H1 (cell line): ENCODE measurements around the gene RPUSD1. TPM values are rescaled to one million over a fixed set of nuclear protein-coding genes. Genes with fewer than 3 reads are reported as not detected.
A peak's percentile ranks its signal among the peaks of the same experiment; 100 is the strongest.

Experiments used
- CTCF ChIA-PET: fragments of 300-600 bp; sonication (Branson Sonifier 250); formaldehyde crosslinking; loops from one replicate; lab custom pipeline; 2021; ENCODE audit not compliant: partially characterized antibody; lab: Charles Lee
- POLR2A ChIA-PET: fragments of 300-600 bp; sonication (Branson Sonifier 250); formaldehyde crosslinking; loops from one replicate; lab custom pipeline; 2021; ENCODE audit warnings: inconsistent platforms; ENCODE audit not compliant: partially characterized antibody; lab: Charles Lee
- DNase-seq, 2 experiments: peaks; one replicate each; pipeline versions ENCODE4 v3.0.0 to v3.0.0-alpha.2; 2010 to 2022; ENCODE audit warnings: low spot score in 2 of 2, low read depth in 1 of 2, mixed read lengths in 1 of 2
- FAIRE-seq: peaks from 2 replicates; lab custom pipeline; 2011; peaks lifted over from hg19 to GRCh38; lab: Jason Lieb, UNC
- H2AFZ ChIP-seq: 2 replicates; pipeline ENCODE4 v1.8.1; 2012; ENCODE audit warnings: low read length, inconsistent platforms
- H2AK5ac ChIP-seq: 2 replicates; pipeline ENCODE4 v1.6.1; 2013; ENCODE audit warnings: low read depth, low read length
- H2BK120ac ChIP-seq: replicated peaks from 2 replicates; pipeline ENCODE3; 2013; ENCODE audit warnings: low read depth, low read length, inconsistent platforms
- H2BK12ac ChIP-seq: 2 replicates; pipeline ENCODE4 v1.6.1; 2013; ENCODE audit warnings: low read depth, low read length
- H2BK15ac ChIP-seq: 2 replicates; pipeline ENCODE4 v1.6.1; 2013; ENCODE audit warnings: low read length
- H2BK20ac ChIP-seq: 2 replicates; pipeline ENCODE4 v1.6.1; 2013; ENCODE audit warnings: low read length
- H2BK5ac ChIP-seq: 2 replicates; pipeline ENCODE4 v1.6.1; 2013; ENCODE audit warnings: low read depth, low read length
- H3K14ac ChIP-seq: 2 replicates; pipeline ENCODE4 v1.6.1; 2013; ENCODE audit warnings: inconsistent platforms; ENCODE audit not compliant: insufficient read length
- H3K18ac ChIP-seq: 2 replicates; pipeline ENCODE4 v1.6.1; 2013; ENCODE audit warnings: low read length; ENCODE audit errors: extremely low read depth
- H3K23ac ChIP-seq: 2 replicates; pipeline ENCODE4 v1.6.1; 2013; ENCODE audit warnings: inconsistent platforms; ENCODE audit not compliant: insufficient read length
- H3K23me2 ChIP-seq: 2 replicates; pipeline ENCODE4 v1.6.1; 2013; ENCODE audit warnings: low read depth, low read length
- H3K27ac ChIP-seq: 2 replicates; pipeline ENCODE4 v1.6.1; 2011; ENCODE audit warnings: low read depth, low read length, inconsistent platforms
- H3K27me3 ChIP-seq, 4 experiments: replicated peaks in 1 of 4; 1 replicate in 1 of 4; 2 replicates in 3 of 4; pipeline versions ENCODE4 v1.6.1 to v1.8.1; 2011 to 2013; ENCODE audit warnings: low read length in 3 of 4, mild to moderate bottlenecking in 3 of 4, inconsistent platforms in 2 of 4, mixed read lengths in 2 of 4, moderate library complexity in 1 of 4; ENCODE audit not compliant: control insufficient read depth in 3 of 4, insufficient read depth in 3 of 4; ENCODE audit errors: extremely low read depth in 1 of 4
- H3K36me3 ChIP-seq, 4 experiments: 2 replicates each; pipeline versions ENCODE4 v1.6.1 to v1.8.1; 2011 to 2013; ENCODE audit warnings: mild to moderate bottlenecking in 4 of 4, low read length in 3 of 4, moderate library complexity in 2 of 4, control low read depth in 1 of 4, inconsistent platforms in 1 of 4; ENCODE audit not compliant: insufficient read depth in 4 of 4, control insufficient read depth in 2 of 4
- H3K4ac ChIP-seq: replicated peaks from 2 replicates; pipeline ENCODE3; 2013; ENCODE audit warnings: low read length, low read depth, mixed read lengths, inconsistent platforms; ENCODE audit not compliant: insufficient read length
- H3K4me1 ChIP-seq, 4 experiments: replicated peaks in 1 of 4; 1 replicate in 1 of 4; 2 replicates in 3 of 4; pipeline versions ENCODE4 v1.6.1 to v1.8.1; 2011 to 2013; ENCODE audit warnings: low read length in 3 of 4, inconsistent platforms in 2 of 4, mixed read lengths in 1 of 4; ENCODE audit not compliant: insufficient read depth in 4 of 4, control insufficient read depth in 3 of 4
- H3K4me2 ChIP-seq, 2 experiments: 2 replicates each; pipeline versions ENCODE4 v1.6.1 to v1.8.1; 2011 to 2013; ENCODE audit warnings: low read depth in 2 of 2, low read length in 2 of 2, control low read depth in 1 of 2, inconsistent platforms in 1 of 2, mild to moderate bottlenecking in 1 of 2; ENCODE audit not compliant: insufficient read depth in 1 of 2
- H3K4me3 ChIP-seq, 4 experiments: fragments of 200-600, 300-600 bp in 1 of 4; sonication (generic), shearing (Covaris generic), sonication (Bioruptor Twin) in 1 of 4; 2 replicates each; pipeline versions ENCODE4 v1.5.1 to v1.8.1; 2011 to 2016; ENCODE audit warnings: low read length in 4 of 4, low read depth in 3 of 4, control low read depth in 2 of 4, inconsistent platforms in 2 of 4, mild to moderate bottlenecking in 2 of 4, mixed read lengths in 1 of 4, moderate library complexity in 1 of 4; ENCODE audit not compliant: insufficient read depth in 2 of 4; ENCODE audit errors: extremely low read depth in 1 of 4
- H3K56ac ChIP-seq: replicated peaks from 2 replicates; pipeline ENCODE3; 2013; ENCODE audit warnings: low read depth, mild to moderate bottlenecking, mixed read lengths, low read length, inconsistent platforms; ENCODE audit not compliant: insufficient read length
- H3K79me1 ChIP-seq: 2 replicates; pipeline ENCODE4 v1.6.1; 2013; ENCODE audit warnings: low read depth, low read length, control low read depth
- H3K79me2 ChIP-seq, 2 experiments: 2 replicates each; pipeline versions ENCODE4 v1.6.1 to v1.8.1; 2012 to 2013; ENCODE audit warnings: low read length in 2 of 2, mild to moderate bottlenecking in 2 of 2, inconsistent platforms in 1 of 2; ENCODE audit not compliant: insufficient read depth in 2 of 2, control insufficient read depth in 1 of 2
- H3K9ac ChIP-seq, 4 experiments: replicated peaks in 1 of 4; 1 replicate in 1 of 4; 2 replicates in 3 of 4; pipeline versions ENCODE4 v1.6.1 to v1.8.1; 2011 to 2013; ENCODE audit warnings: low read depth in 3 of 4, low read length in 3 of 4, control low read depth in 2 of 4, mild to moderate bottlenecking in 2 of 4, moderate library complexity in 2 of 4, inconsistent platforms in 1 of 4; ENCODE audit errors: extremely low read depth in 1 of 4
- H3K9me3 ChIP-seq, 2 experiments: 2 replicates each; pipeline versions ENCODE4 v1.6.1 to v1.8.1; 2012 to 2013; ENCODE audit warnings: mild to moderate bottlenecking in 2 of 2, moderate library complexity in 2 of 2, control low read depth in 1 of 2, inconsistent platforms in 1 of 2, low read depth in 1 of 2, low read length in 1 of 2, mixed read lengths in 1 of 2; ENCODE audit not compliant: insufficient read depth in 2 of 2
- H4K20me1 ChIP-seq, 2 experiments: replicated peaks in 1 of 2; 2 replicates each; pipeline versions ENCODE3 to v1.8.1; 2011 to 2013; ENCODE audit warnings: inconsistent platforms in 2 of 2, low read length in 2 of 2, mild to moderate bottlenecking in 1 of 2; ENCODE audit not compliant: insufficient read depth in 2 of 2, control insufficient read depth in 1 of 2
- H4K5ac ChIP-seq: 2 replicates; pipeline ENCODE4 v1.6.1; 2013; ENCODE audit warnings: low read length, low read depth, mixed read lengths, inconsistent platforms; ENCODE audit not compliant: insufficient read length
- H4K8ac ChIP-seq: 2 replicates; pipeline ENCODE4 v1.8.0; 2013; ENCODE audit warnings: mild to moderate bottlenecking, moderate library complexity, low read length, inconsistent platforms; ENCODE audit not compliant: insufficient read depth; ENCODE audit errors: extremely low read depth
- H4K91ac ChIP-seq: replicated peaks from 2 replicates; pipeline ENCODE3; 2013; ENCODE audit warnings: low read length, mixed read lengths, inconsistent platforms; ENCODE audit not compliant: insufficient read length
- FOSL1 ChIP-seq: IDR thresholded peaks from 2 replicates; pipeline ENCODE4 v1.6.1; 2011; ENCODE audit warnings: mild to moderate bottlenecking, low read depth, low read length, moderate library complexity; ENCODE audit not compliant: insufficient read depth
- JUND ChIP-seq: IDR thresholded peaks from 2 replicates; pipeline ENCODE4 v1.6.1; 2011; ENCODE audit warnings: mild to moderate bottlenecking, improper control_type of control experiment, low read length
- KDM1A ChIP-seq: fragments of 200-600, 300-600 bp; sonication (generic); IDR thresholded peaks from 2 replicates; pipeline ENCODE4 v1.7.1; 2016; ENCODE audit warnings: mild to moderate bottlenecking, low read length, borderline replicate concordance
- RFX5 ChIP-seq: IDR thresholded peaks from 2 replicates; pipeline ENCODE4 v1.6.1; 2011; ENCODE audit warnings: low read depth, low read length, improper control_type of control experiment, borderline replicate concordance
- SIX5 ChIP-seq: IDR thresholded peaks from 2 replicates; pipeline ENCODE4 v1.6.1; 2011; ENCODE audit warnings: mild to moderate bottlenecking, low read depth, low read length
- SUZ12 ChIP-seq: fragments of 200-600 bp; sonication (generic); IDR thresholded peaks from 2 replicates; pipeline ENCODE4 v1.6.1; 2012; ENCODE audit warnings: mild to moderate bottlenecking, inconsistent platforms, low read length, moderate library complexity, mixed read lengths
- USF2 ChIP-seq: IDR thresholded peaks from 2 replicates; pipeline ENCODE4 v1.6.1; 2011; ENCODE audit warnings: low read length, improper control_type of control experiment
- WGBS, 2 experiments: shearing (Covaris generic) in 1 of 2; methylation state at CpG; one replicate each; pipeline versions ENCODE4 v1.1.6 to v1.1.7; 2013 to 2015; ENCODE audit warnings: low lambda C conversion rate in 2 of 2, mixed read lengths in 2 of 2, inconsistent platforms in 1 of 2, low coverage in 1 of 2, missing lambda C conversion rate in 1 of 2; ENCODE audit not compliant: insufficient replicate concordance in 2 of 2, insufficient coverage in 1 of 2, insufficient read length in 1 of 2; ENCODE audit errors: extremely low coverage in 1 of 2, missing lambda C conversion rate in 1 of 2; 5-methylcytosine and 5-hydroxymethylcytosine counted together
- polyA plus RNA-seq, 7 experiments: library from polyadenylated mRNA; depleted of rRNA in 3 of 7; stranded (reverse) in 5 of 7; unstranded in 2 of 7; fragments of >200 nt in 5 of 7; fragments of 200-250 nt in 2 of 7; gene quantifications; 1 replicate in 5 of 7; 2 replicates in 1 of 7; 4 replicates in 1 of 7; pipeline versions ENCODE4 v1.2.1 to v1.2.3, GENCODE V29; 2011 to 2013; ENCODE audit warnings: missing spikeins in 2 of 7, mixed read lengths in 2 of 7
- total RNA-seq: library from RNA; stranded (reverse); fragmentation: NEBNext Ultra II Directional; extraction: Animal tissue kit (Norgen Biotek cat#: 25700); gene quantifications from 2 replicates; pipeline ENCODE4 v1.2.1, GENCODE V29; 2021
- TF ChIP-seq, protein P1 (sequence below): IDR thresholded peaks from 2 replicates; pipeline ENCODE4 v1.6.1; 2012; ENCODE audit warnings: inconsistent platforms

Gene RPUSD1
- total and polyA plus RNA-seq, 2 of the 8 experiments (the other 6 are each of a cell fraction or from before 2014, with no cell fraction given): 32.2 to 61.8 TPM

- no peak overlapping the region for H2AK5ac ChIP-seq
- ChIA-PET POLR2A (interaction anchor here (1.1 to 1.4 kb wide), 3 partner anchors 10 to 44 kb away, joined by 4 to 5 read pairs (median 4); partner anchors contain the start of gene ANTKMT), CTCF (interaction anchor here (1.5 to 4.0 kb wide), 3 partner anchors 21 to 54 kb away, joined by 4 to 22 read pairs (median 14); no protein-coding TSS in a partner anchor)
- no peak overlapping the region for H2BK120ac ChIP-seq
- H2BK12ac ChIP-seq: peak overlapping the region; percentile 77; the same call in 1 of the 2 replicates
- H3K79me2 ChIP-seq: no peaks in the 10 kb centered on the region
- H2BK20ac ChIP-seq: no peak overlapping the region
- FAIRE-seq (no peak), DNase-seq (no peak)
- H3K4ac ChIP-seq: no peak overlapping the region
- peaks cover 0 to 8% (median 5%) of the 10 kb centered on the region in 4 experiments; a peak in 4 of 7 replicates for H3K4me1 ChIP-seq
- H3K27ac ChIP-seq: no peak overlapping the region
- peak overlapping the region; percentile 86; the same call in 1 of the 2 replicates for H4K8ac ChIP-seq
- no peaks in the 10 kb centered on the region for H3K27me3 ChIP-seq
- no peak overlapping the region for H3K9ac ChIP-seq
- H3K79me1 ChIP-seq: no peaks in the 10 kb centered on the region
- H3K9me3 ChIP-seq: no peaks in the 10 kb centered on the region
- no peak overlapping the region for H2AFZ ChIP-seq
- no peak overlapping the region for H3K4me3 ChIP-seq
- no peaks in the 10 kb centered on the region for H3K36me3 ChIP-seq
- H3K4me2 ChIP-seq: no peak overlapping the region
- peak overlapping the region; percentile 44; the same call in 1 of the 2 replicates for H2BK5ac ChIP-seq
- H3K56ac ChIP-seq: no peak overlapping the region
- H4K20me1 ChIP-seq: no peaks in the 10 kb centered on the region
- no peak overlapping the region for H3K23ac ChIP-seq
- peak overlapping the region; percentile 98 for H2BK15ac ChIP-seq
- no peak overlapping the region for H4K91ac ChIP-seq
- H4K5ac ChIP-seq: no peak overlapping the region
- WGBS, 2 experiments: 89% methylated on average over 7 of the region's 20 CpGs; no CpG with 5 or more reads in 1 of the 2 experiments
- no peak overlapping the region; the same call in 1 of the 2 replicates for H3K18ac ChIP-seq
- no peak overlapping the region for H3K14ac ChIP-seq
- no peaks in the 10 kb centered on the region; the same call in 1 of the 2 replicates for H3K23me2 ChIP-seq
- TF ChIP-seq SUZ12 (no peak), SIX5 (no peak), JUND (no peak), FOSL1 (no peak), RFX5 (no peak), USF2 (no peak), KDM1A (no peak)
- TF ChIP-seq, protein P1, sequence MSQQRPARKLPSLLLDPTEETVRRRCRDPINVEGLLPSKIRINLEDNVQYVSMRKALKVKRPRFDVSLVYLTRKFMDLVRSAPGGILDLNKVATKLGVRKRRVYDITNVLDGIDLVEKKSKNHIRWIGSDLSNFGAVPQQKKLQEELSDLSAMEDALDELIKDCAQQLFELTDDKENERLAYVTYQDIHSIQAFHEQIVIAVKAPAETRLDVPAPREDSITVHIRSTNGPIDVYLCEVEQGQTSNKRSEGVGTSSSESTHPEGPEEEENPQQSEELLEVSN: no peak
Observed at GRCh38 chr16:764184-764750, 23.9 kb downstream of the RPUSD1 start.
